GM18858 (cell line): ENCODE results near the gene CDC42BPB.

ENCODE experiments used
- ATAC-seq: cut with Tn5 transposase; IDR thresholded peaks from one replicate; pipeline ENCODE4 v1.9.1; 2021; ENCODE audit not compliant: unreplicated experiment

The CDC42BPB gene

GRCh38 chr14:103001226-103001625 lies 56.1 kb downstream of the CDC42BPB start:
- ATAC-seq: no peak

GRCh38 chr14:103000291-103000921 lies 56.9 kb downstream of the CDC42BPB start:
- ATAC-seq: no peak

- ATAC-seq: no peak
Observed at GRCh38 chr14:102999227-102999895, 58.0 kb downstream of the CDC42BPB start.

- ATAC-seq: no peak
Observed at GRCh38 chr14:102998393-102998792, 59.0 kb downstream of the CDC42BPB start.

- ATAC-seq: no peak
Observed at GRCh38 chr14:102996941-102997340, 60.4 kb downstream of the CDC42BPB start.

- ATAC-seq: no peak
Observed at GRCh38 chr14:102994689-102995088, 62.7 kb downstream of the CDC42BPB start.

GRCh38 chr14:102993523-102993922 lies 63.8 kb downstream of the CDC42BPB start:
- ATAC-seq: no peak

- no peak for ATAC-seq
Observed at GRCh38 chr14:102991376-102991775, 66.0 kb downstream of the CDC42BPB start.

- no peak for ATAC-seq
Observed at GRCh38 chr14:102988054-102988453, 69.3 kb downstream of the CDC42BPB start.

GRCh38 chr14:102986810-102987579 lies 70.4 kb downstream of the CDC42BPB start:
- ATAC-seq: no peak

GRCh38 chr14:102985665-102986064 lies 71.7 kb downstream of the CDC42BPB start:
- ATAC-seq: peak; percentile 69

GRCh38 chr14:102984336-102985102 lies 72.8 kb downstream of the CDC42BPB start:
- ATAC-seq: no peak

GRCh38 chr14:102983496-102983895 lies 73.9 kb downstream of the CDC42BPB start:
- no peak for ATAC-seq

- ATAC-seq: no peak
Observed at GRCh38 chr14:102982852-102983470, 74.4 kb downstream of the CDC42BPB start.

GRCh38 chr14:102980409-102980810 lies 76.9 kb downstream of the CDC42BPB start:
- no peak for ATAC-seq

- ATAC-seq: no peak
Observed at GRCh38 chr14:102979406-102979805, 77.9 kb downstream of the CDC42BPB start.

GRCh38 chr14:102977475-102977874 lies 79.9 kb downstream of the CDC42BPB start:
- no peak for ATAC-seq

GRCh38 chr14:102975662-102976061 lies 81.7 kb downstream of the CDC42BPB start:
- ATAC-seq: no peak

GRCh38 chr14:102973706-102974285 lies 83.6 kb downstream of the CDC42BPB start:
- ATAC-seq: no peak

GRCh38 chr14:102971836-102972606 lies 85.3 kb downstream of the CDC42BPB start:
- no peak for ATAC-seq
